GM21723 (cell line): ENCODE data around the gene MYOM1.

Source experiments
- ATAC-seq: cut with Tn5 transposase; IDR thresholded peaks from one replicate; pipeline ENCODE4 v1.9.1; 2021; ENCODE audit warnings: mild to moderate bottlenecking, moderate library complexity; ENCODE audit not compliant: unreplicated experiment

Gene MYOM1

GRCh38 chr18:3121259-3121658 is 98.5 kb downstream of the MYOM1 start:
- no peak for ATAC-seq

GRCh38 chr18:3120356-3120755 is 99.4 kb downstream of the MYOM1 start:
- ATAC-seq: no peak

- no peak for ATAC-seq
These were observed 100.1 kb downstream of the MYOM1 start for GRCh38 chr18:3119401-3120341.

GRCh38 chr18:3118195-3119010 is 101.4 kb downstream of the MYOM1 start:
- no peak for ATAC-seq

GRCh38 chr18:3117493-3118192 is 102.1 kb downstream of the MYOM1 start:
- ATAC-seq: no peak

- no peak for ATAC-seq
These were observed 104.2 kb downstream of the MYOM1 start for GRCh38 chr18:3115447-3116030.

- ATAC-seq: no peak
These were observed 105.3 kb downstream of the MYOM1 start for GRCh38 chr18:3114451-3114850.

GRCh38 chr18:3114026-3114425 is 105.7 kb downstream of the MYOM1 start:
- no peak for ATAC-seq

- ATAC-seq: no peak
These were observed 108.1 kb downstream of the MYOM1 start for GRCh38 chr18:3111523-3112240.

GRCh38 chr18:3110034-3110752 is 109.6 kb downstream of the MYOM1 start:
- no peak for ATAC-seq

GRCh38 chr18:3107740-3108151 is 112.0 kb downstream of the MYOM1 start:
- no peak for ATAC-seq

- ATAC-seq: no peak
These were observed 115.3 kb downstream of the MYOM1 start for GRCh38 chr18:3104190-3105054.

GRCh38 chr18:3103576-3103975 is 116.2 kb downstream of the MYOM1 start:
- no peak for ATAC-seq

- no peak for ATAC-seq
These were observed 116.8 kb downstream of the MYOM1 start for GRCh38 chr18:3102983-3103382.

GRCh38 chr18:3100498-3101132 is 119.2 kb downstream of the MYOM1 start:
- ATAC-seq: no peak

- no peak for ATAC-seq
These were observed 120.4 kb downstream of the MYOM1 start for GRCh38 chr18:3099327-3099726.

- no peak for ATAC-seq
These were observed 122.7 kb downstream of the MYOM1 start for GRCh38 chr18:3097082-3097481.

GRCh38 chr18:3095921-3096320 is 123.8 kb downstream of the MYOM1 start:
- ATAC-seq: no peak
